Chondrocyte (in vitro differentiated cells): ENCODE measurements around the gene NTSR1. TPM values are rescaled to one million over a fixed set of nuclear protein-coding genes. Genes with fewer than 3 reads are reported as not detected.

ENCODE experiments used
- DNase-seq: peaks from one replicate; pipeline ENCODE4 v3.0.0; 2021; ENCODE audit warnings: mixed read lengths, low spot score
- H3K27ac Mint-ChIP-seq: one replicate; pipeline ENCODE4 v1.8.0; 2021; ENCODE audit warnings: mild to moderate bottlenecking, moderate library complexity, mixed read lengths; ENCODE audit not compliant: unreplicated experiment
- H3K27me3 Mint-ChIP-seq: 2 replicates; pipeline ENCODE4 v1.8.0; 2021; ENCODE audit warnings: low read depth, mixed read lengths
- H3K36me3 Mint-ChIP-seq: 2 replicates; pipeline ENCODE4 v1.8.0; 2021; ENCODE audit warnings: low read depth, mixed read lengths
- H3K4me1 Mint-ChIP-seq: 2 replicates; pipeline ENCODE4 v1.8.0; 2021; ENCODE audit warnings: low read depth, mild to moderate bottlenecking, mixed read lengths
- H3K4me3 Mint-ChIP-seq: one replicate; pipeline ENCODE4 v1.8.0; 2021; ENCODE audit warnings: mild to moderate bottlenecking, moderate library complexity, mixed read lengths; ENCODE audit not compliant: unreplicated experiment
- H3K9me3 Mint-ChIP-seq: 2 replicates; pipeline ENCODE4 v1.8.0; 2021; ENCODE audit warnings: low read depth, mixed read lengths
- total RNA-seq: library from RNA; stranded (reverse); gene quantifications from 3 replicates; pipeline ENCODE4 v1.2.1, GENCODE V29; 2021
- TF ChIP-seq, protein P1 (sequence below): fragments of 200-600 bp; sonication (generic); IDR thresholded peaks from 2 replicates; pipeline ENCODE4 v1.5.0; 2021; ENCODE audit warnings: antibody characterized with exemption, mild to moderate bottlenecking, moderate library complexity

The NTSR1 gene
- total RNA-seq, 1 donor from 2014 or later = not detected

DNA sequence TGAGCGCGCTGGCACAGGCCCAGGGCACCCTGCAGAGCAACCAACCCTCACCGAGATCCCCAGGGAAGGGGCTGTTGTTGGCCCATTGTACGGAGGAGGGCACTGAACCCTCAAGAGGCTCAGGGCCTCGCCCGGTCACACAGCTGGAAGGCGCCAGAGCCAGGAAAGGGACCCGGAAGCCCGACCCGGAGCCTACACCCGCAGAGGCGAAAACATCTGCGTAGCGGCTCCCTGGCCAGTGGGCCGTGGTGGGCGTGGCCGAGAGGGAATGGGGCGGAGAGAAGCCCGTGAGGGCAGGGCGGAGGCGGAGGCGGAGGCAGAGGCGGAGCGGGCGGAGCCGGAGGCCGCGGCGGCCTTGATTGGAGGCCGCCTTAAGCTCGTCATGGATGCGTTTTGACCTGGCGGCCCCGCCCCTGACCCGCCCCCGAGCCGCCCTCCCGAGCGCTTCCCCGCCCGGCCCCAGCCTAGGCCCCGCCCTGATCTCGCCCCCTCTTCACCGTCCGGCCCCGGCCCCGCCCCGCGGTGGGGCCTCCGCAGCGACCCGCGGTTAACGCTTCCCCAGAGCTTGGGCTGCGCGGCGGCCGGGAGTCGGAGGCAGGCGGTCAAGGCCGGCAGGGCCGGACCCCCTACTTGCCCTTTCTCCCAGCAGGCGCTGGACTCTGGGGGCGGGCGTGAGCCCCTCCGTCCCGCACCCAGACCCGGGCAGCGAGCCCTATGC lies 85.5 kb downstream of the NTSR1 start:
- DNase-seq = no peak
- Mint-ChIP-seq H3K27me3 (no peaks in the 10 kb centered on the region), H3K4me3 (peak overlapping the region; percentile 73), H3K36me3 (peaks cover 9% of the 10 kb centered on the region), H3K4me1 (peaks cover 45% of the 10 kb centered on the region), H3K9me3 (no peaks in the 10 kb centered on the region), H3K27ac (peak overlapping the region; percentile 86)
- TF ChIP-seq, protein P1, sequence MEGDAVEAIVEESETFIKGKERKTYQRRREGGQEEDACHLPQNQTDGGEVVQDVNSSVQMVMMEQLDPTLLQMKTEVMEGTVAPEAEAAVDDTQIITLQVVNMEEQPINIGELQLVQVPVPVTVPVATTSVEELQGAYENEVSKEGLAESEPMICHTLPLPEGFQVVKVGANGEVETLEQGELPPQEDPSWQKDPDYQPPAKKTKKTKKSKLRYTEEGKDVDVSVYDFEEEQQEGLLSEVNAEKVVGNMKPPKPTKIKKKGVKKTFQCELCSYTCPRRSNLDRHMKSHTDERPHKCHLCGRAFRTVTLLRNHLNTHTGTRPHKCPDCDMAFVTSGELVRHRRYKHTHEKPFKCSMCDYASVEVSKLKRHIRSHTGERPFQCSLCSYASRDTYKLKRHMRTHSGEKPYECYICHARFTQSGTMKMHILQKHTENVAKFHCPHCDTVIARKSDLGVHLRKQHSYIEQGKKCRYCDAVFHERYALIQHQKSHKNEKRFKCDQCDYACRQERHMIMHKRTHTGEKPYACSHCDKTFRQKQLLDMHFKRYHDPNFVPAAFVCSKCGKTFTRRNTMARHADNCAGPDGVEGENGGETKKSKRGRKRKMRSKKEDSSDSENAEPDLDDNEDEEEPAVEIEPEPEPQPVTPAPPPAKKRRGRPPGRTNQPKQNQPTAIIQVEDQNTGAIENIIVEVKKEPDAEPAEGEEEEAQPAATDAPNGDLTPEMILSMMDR = no peak

DNA sequence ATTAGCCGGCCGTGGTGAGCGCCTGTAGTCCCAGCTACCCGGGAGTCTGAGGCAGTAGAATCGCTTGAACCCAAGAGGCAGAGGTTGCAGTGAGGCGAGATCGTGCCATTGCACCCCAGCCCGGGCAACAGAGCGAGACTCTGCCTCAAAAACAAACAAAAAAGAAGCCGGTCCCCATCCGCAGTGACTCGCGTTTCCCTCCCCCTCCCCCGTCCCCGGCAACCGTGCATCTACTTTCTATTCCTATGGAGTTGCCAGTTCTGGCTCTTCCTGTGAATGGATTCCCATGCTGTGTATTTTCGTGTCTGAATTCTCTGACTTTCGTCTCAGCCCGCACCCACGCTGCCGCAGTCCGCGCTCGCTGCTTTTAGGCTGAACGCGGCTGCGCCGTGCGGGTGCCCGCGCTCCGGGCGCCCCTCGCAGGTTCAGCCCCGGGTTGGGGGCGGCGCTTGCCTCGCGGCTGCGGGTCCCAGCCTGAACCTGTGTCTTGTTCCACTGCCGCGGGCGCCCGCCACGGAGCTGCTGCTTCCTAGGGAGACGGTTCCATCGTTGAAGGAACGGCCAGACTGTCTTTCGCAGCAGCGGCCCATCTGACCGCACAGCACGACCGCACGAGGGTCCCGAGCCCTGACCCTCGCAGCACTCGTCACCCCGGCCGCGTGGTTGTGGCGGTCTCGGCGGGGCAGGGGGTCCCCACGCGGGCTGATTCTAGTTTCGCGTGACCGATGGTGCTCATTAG lies 86.6 kb downstream of the NTSR1 start:
- H3K36me3 Mint-ChIP-seq = peaks cover 14% of the 10 kb centered on the region
- DNase-seq = no peak
- H3K9me3 Mint-ChIP-seq = no peaks in the 10 kb centered on the region
- H3K27me3 Mint-ChIP-seq = no peaks in the 10 kb centered on the region
- H3K4me3 Mint-ChIP-seq = peak overlapping the region; percentile 73
- peaks cover 45% of the 10 kb centered on the region for H3K4me1 Mint-ChIP-seq
- TF ChIP-seq, protein P1 = no peak
- H3K27ac Mint-ChIP-seq = peak overlapping the region; percentile 86

DNA sequence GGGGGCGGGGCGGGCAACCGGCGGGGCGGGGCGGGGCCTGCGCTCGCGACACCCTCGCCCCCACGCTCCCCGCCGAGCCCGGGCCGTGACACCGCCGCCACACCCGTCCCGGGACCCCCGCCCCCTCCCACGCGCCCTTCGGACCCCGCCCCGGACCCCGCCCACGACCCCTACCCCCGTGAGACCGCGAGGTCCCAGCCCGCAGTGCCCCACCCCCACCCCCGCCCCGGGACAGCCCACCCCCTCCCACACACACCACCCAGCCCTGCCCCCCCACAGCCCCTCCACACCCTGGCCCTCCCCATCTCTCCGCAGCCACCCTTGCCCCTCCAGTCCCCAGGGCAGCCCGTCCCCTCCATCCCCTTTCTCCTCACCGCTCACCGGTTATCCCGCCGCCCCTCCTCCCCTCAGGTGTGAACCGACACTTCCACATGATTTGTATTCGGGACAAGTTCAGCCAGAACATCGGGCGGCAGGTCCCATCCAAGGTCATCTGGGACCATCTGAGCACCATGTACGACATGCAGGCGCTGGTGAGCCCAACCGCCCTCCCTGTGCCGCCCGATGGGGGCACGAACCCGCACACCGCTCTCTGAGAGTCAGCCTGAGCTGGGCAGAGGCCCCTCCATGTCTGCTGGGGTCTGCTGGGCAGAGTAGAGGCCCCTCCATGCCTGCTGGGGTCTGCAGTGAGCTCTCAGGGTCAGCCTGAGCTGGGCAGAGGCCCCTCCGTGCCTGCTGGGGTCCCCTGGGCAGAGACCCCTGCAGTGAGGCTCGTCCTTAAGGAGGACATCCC lies 88.3 kb downstream of the NTSR1 start:
- Mint-ChIP-seq H3K36me3 (peaks cover 15% of the 10 kb centered on the region), H3K4me3 (peak overlapping the region; percentile 81), H3K9me3 (no peaks in the 10 kb centered on the region), H3K27ac (peak overlapping the region; percentile 8), H3K27me3 (no peaks in the 10 kb centered on the region), H3K4me1 (peaks cover 36% of the 10 kb centered on the region)
- DNase-seq = no peak
- TF ChIP-seq, protein P1 = no peak

DNA sequence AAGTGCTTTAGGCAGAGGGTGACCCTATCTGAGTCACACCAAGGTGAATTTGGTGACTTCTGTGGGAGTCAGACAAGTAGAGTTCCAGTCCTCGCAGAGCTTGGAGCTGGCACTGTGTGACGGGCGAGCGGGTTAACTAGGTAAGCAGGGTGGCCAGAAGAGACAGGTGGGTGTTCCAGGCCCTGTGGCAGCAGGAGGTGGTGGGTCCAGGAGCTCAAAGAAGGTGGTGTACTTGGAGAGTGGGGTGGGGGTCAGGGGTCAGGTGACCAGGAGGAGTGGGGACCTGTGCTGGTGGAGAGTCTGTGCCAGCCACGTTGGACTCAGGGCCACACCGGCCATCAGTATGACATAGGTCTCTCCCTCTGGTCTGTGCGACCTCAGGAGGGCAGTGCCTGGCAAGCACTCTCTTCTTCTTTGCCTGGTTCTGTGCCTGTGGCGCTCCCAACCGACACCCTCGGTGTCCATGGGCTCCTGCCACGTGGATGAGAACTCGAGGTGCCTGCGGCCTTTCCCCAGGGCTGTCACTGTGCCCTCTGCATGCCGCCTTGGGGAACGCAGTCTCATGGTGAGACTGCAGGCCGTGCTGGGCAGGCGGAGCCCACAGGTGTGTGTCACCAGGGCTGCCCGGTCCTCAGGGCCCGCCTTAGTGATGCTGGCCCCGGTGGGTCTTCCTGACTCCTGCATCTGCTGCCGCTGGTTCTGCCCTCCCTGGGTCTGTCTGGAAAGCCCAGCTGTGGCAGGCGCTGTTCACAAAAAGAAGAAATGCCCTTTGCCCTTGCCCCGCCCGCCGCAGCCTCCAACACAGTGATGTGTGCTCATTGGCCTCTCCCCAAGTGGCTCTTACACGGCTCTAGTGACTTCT lies 89.3 kb downstream of the NTSR1 start:
- H3K27ac Mint-ChIP-seq = no peak overlapping the region
- H3K36me3 Mint-ChIP-seq = peaks cover 15% of the 10 kb centered on the region
- TF ChIP-seq, protein P1 = no peak
- H3K27me3 Mint-ChIP-seq = no peaks in the 10 kb centered on the region
- no peak for DNase-seq
- H3K4me1 Mint-ChIP-seq = peaks cover 26% of the 10 kb centered on the region
- no peaks in the 10 kb centered on the region for H3K9me3 Mint-ChIP-seq
- peak overlapping the region; percentile 81 for H3K4me3 Mint-ChIP-seq
